ENCODE data around the gene CHI3L1. TPM values are rescaled to one million over a fixed set of nuclear protein-coding genes. Genes with fewer than 3 reads are reported as not detected.

CHI3L1 gene
- total and polyA plus RNA-seq, 10 of the 15 experiments (the other 5 are each of a cell fraction or from before 2014, with no cell fraction given) = 0.10 to 1.7 (median 0.39) TPM

- Histone ChIP-seq H3K9me3 (replicated peaks; ENCODE audit: control insufficient read depth, insufficient read depth, low read length) (no peaks in the 10 kb centered on the region), H3K4me3 (no peak overlapping the region), H3K27ac (ENCODE audit: control insufficient read depth, insufficient read depth) (no peak overlapping the region), H3K4me1 (ENCODE audit: control insufficient read depth, insufficient read depth, low read length) (no peaks in the 10 kb centered on the region), H2AFZ (ENCODE audit: control insufficient read depth, low read depth, low read length) (no peak overlapping the region), H3K9ac (ENCODE audit: control insufficient read depth, insufficient read depth, low read length) (no peak overlapping the region), H3K27me3 (replicated peaks in 1 of 2; ENCODE audit: control insufficient read depth in 2 of 2, insufficient read depth in 2 of 2, low read length in 1 of 2) (peaks cover 0 to 4% of the 10 kb centered on the region in 2 experiments; a peak in 3 of 4 replicates), H4K20me1 (ENCODE audit: control insufficient read depth, insufficient read depth) (no peaks in the 10 kb centered on the region), H3K4me2 (ENCODE audit: control insufficient read depth, insufficient read depth) (no peak overlapping the region), H3K79me2 (ENCODE audit: control insufficient read depth, insufficient read depth, low read length) (no peaks in the 10 kb centered on the region), H3K36me3 (ENCODE audit: control insufficient read depth in 2 of 2, insufficient read depth in 2 of 2, low read length in 1 of 2) (no peaks in the 10 kb centered on the region)
- POLR2A ChIA-PET = no interaction called here
- no peak for TF ChIP-seq NBN (IDR thresholded peaks at IDR 0.05)
- TF ChIP-seq, protein P1, sequence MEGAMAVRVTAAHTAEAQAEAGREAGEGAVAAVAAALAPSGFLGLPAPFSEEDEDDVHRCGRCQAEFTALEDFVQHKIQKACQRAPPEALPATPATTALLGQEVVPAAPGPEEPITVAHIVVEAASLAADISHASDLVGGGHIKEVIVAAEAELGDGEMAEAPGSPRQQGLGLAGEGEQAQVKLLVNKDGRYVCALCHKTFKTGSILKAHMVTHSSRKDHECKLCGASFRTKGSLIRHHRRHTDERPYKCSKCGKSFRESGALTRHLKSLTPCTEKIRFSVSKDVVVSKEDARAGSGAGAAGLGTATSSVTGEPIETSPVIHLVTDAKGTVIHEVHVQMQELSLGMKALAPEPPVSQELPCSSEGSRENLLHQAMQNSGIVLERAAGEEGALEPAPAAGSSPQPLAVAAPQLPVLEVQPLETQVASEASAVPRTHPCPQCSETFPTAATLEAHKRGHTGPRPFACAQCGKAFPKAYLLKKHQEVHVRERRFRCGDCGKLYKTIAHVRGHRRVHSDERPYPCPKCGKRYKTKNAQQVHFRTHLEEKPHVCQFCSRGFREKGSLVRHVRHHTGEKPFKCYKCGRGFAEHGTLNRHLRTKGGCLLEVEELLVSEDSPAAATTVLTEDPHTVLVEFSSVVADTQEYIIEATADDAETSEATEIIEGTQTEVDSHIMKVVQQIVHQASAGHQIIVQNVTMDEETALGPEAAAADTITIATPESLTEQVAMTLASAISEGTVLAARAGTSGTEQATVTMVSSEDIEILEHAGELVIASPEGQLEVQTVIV (IDR thresholded peaks at IDR 0.05; ENCODE audit: borderline replicate concordance, partially characterized antibody) = no peak
- BruUV-seq (replicated peaks) = no TSS peak
- FAIRE-seq (no peak), ATAC-seq (no peak), DNase-seq (ENCODE audit: low read depth, low spot score) (no peak)
- WGBS (ENCODE audit: insufficient coverage, insufficient replicate concordance, low lambda C conversion rate, missing lambda C conversion rate) = 48% methylated on average over 8 of the region's 8 CpGs
- CTCF ChIA-PET = interaction anchor here (0.7 to 8.0 kb wide), 15 partner anchors 12 to 536 kb away, joined by 3 to 114 read pairs (median 4); no protein-coding TSS in a partner anchor
- intact Hi-C loops (cut with micrococcal nuclease; ENCODE audit: unreplicated experiment) (loop anchor here (1.0 kb wide), 1 partner anchor 51 kb away; no protein-coding TSS in a partner anchor), in situ Hi-C loops (cut with MboI) (no loop called here)
- SMC1A ChIA-PET (ENCODE audit: uncharacterized antibody, unreplicated experiment) = interaction anchor here (0.6 to 2.8 kb wide), 4 partner anchors 50 to 160 kb away, joined by 3 to 35 read pairs (median 6); no protein-coding TSS in a partner anchor
- RAD21 ChIA-PET (ENCODE audit: unreplicated experiment) = interaction anchor here (1.0 to 4.6 kb wide), 6 partner anchors 11 to 126 kb away, joined by 3 to 61 read pairs (median 7); no protein-coding TSS in a partner anchor
Measured at GRCh38 chr1:203165800-203166161, 20.7 kb downstream of the CHI3L1 start.

GRCh38 chr1:203165101-203165799, 21.3 kb downstream of the CHI3L1 start:
- H3K4me3 ChIP-seq = no peak overlapping the region
- no peak overlapping the region for H3K9ac ChIP-seq (ENCODE audit: control insufficient read depth, insufficient read depth, low read length)
- SMC1A ChIA-PET (ENCODE audit: uncharacterized antibody, unreplicated experiment) = interaction anchor here (2.8 kb wide), 1 partner anchor 51 kb away, joined by 35 read pairs; no protein-coding TSS in a partner anchor
- H3K27me3 ChIP-seq (replicated peaks in 1 of 2; ENCODE audit: control insufficient read depth in 2 of 2, insufficient read depth in 2 of 2, low read length in 1 of 2) = peaks cover 0 to 4% of the 10 kb centered on the region in 2 experiments; a peak in 3 of 4 replicates
- no peaks in the 10 kb centered on the region for H3K36me3 ChIP-seq (ENCODE audit: control insufficient read depth in 2 of 2, insufficient read depth in 2 of 2, low read length in 1 of 2)
- FAIRE-seq (no peak), DNase-seq (ENCODE audit: low read depth, low spot score) (no peak), ATAC-seq (no peak)
- H3K79me2 ChIP-seq (ENCODE audit: control insufficient read depth, insufficient read depth, low read length) = no peaks in the 10 kb centered on the region
- intact Hi-C loops (cut with micrococcal nuclease; ENCODE audit: unreplicated experiment) (no loop called here), in situ Hi-C loops (cut with MboI) (no loop called here)
- H3K9me3 ChIP-seq (replicated peaks; ENCODE audit: control insufficient read depth, insufficient read depth, low read length) = no peaks in the 10 kb centered on the region
- H3K27ac ChIP-seq (ENCODE audit: control insufficient read depth, insufficient read depth) = no peak overlapping the region
- no peaks in the 10 kb centered on the region for H4K20me1 ChIP-seq (ENCODE audit: control insufficient read depth, insufficient read depth)
- RAD21 ChIA-PET (ENCODE audit: unreplicated experiment) = interaction anchor here (1.3 kb wide), 1 partner anchor 50 kb away, joined by 3 read pairs; no protein-coding TSS in a partner anchor
- WGBS (ENCODE audit: insufficient coverage, insufficient replicate concordance, low lambda C conversion rate, missing lambda C conversion rate) = 35% methylated on average over 28 of the region's 28 CpGs
- no peaks in the 10 kb centered on the region for H3K4me1 ChIP-seq (ENCODE audit: control insufficient read depth, insufficient read depth, low read length)
- no TSS peak for BruUV-seq (replicated peaks)
- POLR2A ChIA-PET = no interaction called here
- no peak overlapping the region for H3K4me2 ChIP-seq (ENCODE audit: control insufficient read depth, insufficient read depth)
- H2AFZ ChIP-seq (ENCODE audit: control insufficient read depth, low read depth, low read length) = no peak overlapping the region
- CTCF ChIA-PET = interaction anchor here (1.3 to 8.0 kb wide), 4 partner anchors 8 to 126 kb away, joined by 5 to 114 read pairs (median 18); no protein-coding TSS in a partner anchor
- TF ChIP-seq RCOR1 (conservative IDR thresholded peaks at IDR 0.05; ENCODE audit: low read depth, low read length) (no peak), FOS (IDR thresholded peaks at IDR 0.05; ENCODE audit: borderline replicate concordance, extremely low read depth, insufficient read length) (no peak), STAT1 (conservative IDR thresholded peaks at IDR 0.05) (no peak), HCFC1 (IDR thresholded peaks at IDR 0.05; ENCODE audit: low read length) (no peak), GABPA (IDR thresholded peaks at IDR 0.05; ENCODE audit: low read depth) (no peak), ZNF24 (IDR thresholded peaks at IDR 0.05) (no peak), TARDBP (IDR thresholded peaks at IDR 0.05; ENCODE audit: borderline replicate concordance) (no peak)
- TF ChIP-seq, protein P2, sequence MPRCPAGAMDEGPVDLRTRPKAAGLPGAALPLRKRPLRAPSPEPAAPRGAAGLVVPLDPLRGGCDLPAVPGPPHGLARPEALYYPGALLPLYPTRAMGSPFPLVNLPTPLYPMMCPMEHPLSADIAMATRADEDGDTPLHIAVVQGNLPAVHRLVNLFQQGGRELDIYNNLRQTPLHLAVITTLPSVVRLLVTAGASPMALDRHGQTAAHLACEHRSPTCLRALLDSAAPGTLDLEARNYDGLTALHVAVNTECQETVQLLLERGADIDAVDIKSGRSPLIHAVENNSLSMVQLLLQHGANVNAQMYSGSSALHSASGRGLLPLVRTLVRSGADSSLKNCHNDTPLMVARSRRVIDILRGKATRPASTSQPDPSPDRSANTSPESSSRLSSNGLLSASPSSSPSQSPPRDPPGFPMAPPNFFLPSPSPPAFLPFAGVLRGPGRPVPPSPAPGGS (IDR thresholded peaks at IDR 0.05; ENCODE audit: borderline replicate concordance, insufficient read depth, low read depth, low read length, poor library complexity, severe bottlenecking) = no peak
- TF ChIP-seq, protein P3, sequence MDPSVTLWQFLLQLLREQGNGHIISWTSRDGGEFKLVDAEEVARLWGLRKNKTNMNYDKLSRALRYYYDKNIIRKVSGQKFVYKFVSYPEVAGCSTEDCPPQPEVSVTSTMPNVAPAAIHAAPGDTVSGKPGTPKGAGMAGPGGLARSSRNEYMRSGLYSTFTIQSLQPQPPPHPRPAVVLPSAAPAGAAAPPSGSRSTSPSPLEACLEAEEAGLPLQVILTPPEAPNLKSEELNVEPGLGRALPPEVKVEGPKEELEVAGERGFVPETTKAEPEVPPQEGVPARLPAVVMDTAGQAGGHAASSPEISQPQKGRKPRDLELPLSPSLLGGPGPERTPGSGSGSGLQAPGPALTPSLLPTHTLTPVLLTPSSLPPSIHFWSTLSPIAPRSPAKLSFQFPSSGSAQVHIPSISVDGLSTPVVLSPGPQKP (IDR thresholded peaks at IDR 0.05; ENCODE audit: low read depth, low read length) = no peak

Data from GM12878 (cell line).